GM12892 (cell line): Measurements from ENCODE around the gene SUPT5H.
A peak's percentile ranks its signal among the peaks of the same experiment; 100 is the strongest.

Experiments used
- DNase-seq: peaks from one replicate; pipeline ENCODE4 v3.0.0; 2011; ENCODE audit not compliant: insufficient read length
- FAIRE-seq: peaks from 2 replicates; lab custom pipeline; 2011; peaks lifted over from hg19 to GRCh38; lab: Jason Lieb, UNC
- POLR2A ChIP-seq: IDR thresholded peaks from 2 replicates; pipeline ENCODE4 v1.6.1; 2011; ENCODE audit warnings: low read depth, low read length, control low read depth
- POLR2AphosphoS5 ChIP-seq: IDR thresholded peaks from 2 replicates; pipeline ENCODE4 v1.6.1; 2011; ENCODE audit warnings: low read depth, low read length, control low read depth
- TAF1 ChIP-seq: IDR thresholded peaks from 2 replicates; pipeline ENCODE4 v1.6.1; 2011; ENCODE audit warnings: low read depth, mild to moderate bottlenecking, control low read depth, low read length, borderline replicate concordance

Gene SUPT5H

GRCh38 chr19:39405261-39405957 lies 40.0 kb upstream of the SUPT5H start:
- FAIRE-seq: no peak
- TF ChIP-seq POLR2A (no peak), TAF1 (no peak), POLR2AphosphoS5 (no peak)
- no peak for DNase-seq

- FAIRE-seq (peak; percentile 80), DNase-seq (no peak)
- TF ChIP-seq POLR2A (no peak), POLR2AphosphoS5 (no peak), TAF1 (no peak)
Observed at GRCh38 chr19:39405958-39406655, 39.3 kb upstream of the SUPT5H start.

- TF ChIP-seq POLR2AphosphoS5 (peak; percentile 99), POLR2A (peak; percentile 98), TAF1 (peak; percentile 60; the same call in 1 of the 2 replicates)
- no peak for FAIRE-seq
- peak; percentile 75 for DNase-seq
Observed at GRCh38 chr19:39406656-39407409, 38.5 kb upstream of the SUPT5H start, which contains the start of gene ZFP36. Gene ZFP36 (plus strand): TSS chr19:39406847. CDS start chr19:39406905, 58 bp downstream.

- DNase-seq (no peak), FAIRE-seq (no peak)
- TF ChIP-seq POLR2A: no peak
Observed at GRCh38 chr19:39407410-39407659, 38.0 kb upstream of the SUPT5H start.

GRCh38 chr19:39407660-39408391 lies 37.6 kb upstream of the SUPT5H start:
- FAIRE-seq (peak; percentile 48), DNase-seq (no peak)

GRCh38 chr19:39408392-39409207 lies 36.8 kb upstream of the SUPT5H start:
- FAIRE-seq (no peak), DNase-seq (no peak)
- TF ChIP-seq TAF1 (no peak), POLR2A (peak; percentile 63; the same call in 1 of the 2 replicates)

More at GRCh38 chr19:39407660-39408391, 37.6 kb upstream of the SUPT5H start:
- peak; percentile 61; the same call in 1 of the 2 replicates for TF ChIP-seq POLR2A
- 0 out of 2 replicates have a peak, but pooled peaks have one; percentile 21 for TF ChIP-seq TAF1
- TF ChIP-seq POLR2AphosphoS5: peak; percentile 57; the same call in 1 of the 2 replicates

- DNase-seq (no peak), FAIRE-seq (peak; percentile 70)
- TF ChIP-seq POLR2A: peak; percentile 87
- TF ChIP-seq TAF1: no peak
- TF ChIP-seq POLR2AphosphoS5: peak; percentile 97
Observed at GRCh38 chr19:39409208-39410016, 36.0 kb upstream of the SUPT5H start.

- peak; percentile 93 for FAIRE-seq
- DNase-seq: no peak
- peak; percentile 95 for TF ChIP-seq POLR2AphosphoS5
- peak; percentile 70; the same call in 1 of the 2 replicates for TF ChIP-seq POLR2A
- TF ChIP-seq TAF1: no peak
Observed at GRCh38 chr19:39410017-39410830, 35.2 kb upstream of the SUPT5H start.

GRCh38 chr19:39410831-39411080 lies 34.6 kb upstream of the SUPT5H start:
- FAIRE-seq: no peak
- DNase-seq: no peak

More at GRCh38 chr19:39410831-39411080, 34.6 kb upstream of the SUPT5H start:
- no peak for TF ChIP-seq POLR2AphosphoS5
